H9 (cell line): ENCODE measurements around the gene ERC2. TPM values are rescaled to one million over a fixed set of nuclear protein-coding genes. Genes with fewer than 3 reads are reported as not detected.
A peak's percentile ranks its signal among the peaks of the same experiment; 100 is the strongest.

ENCODE experiments used
- DNase-seq: peaks from one replicate; pipeline ENCODE4 v3.0.0-alpha.2; 2017
- H2AFZ ChIP-seq: one replicate; pipeline ENCODE4 v1.6.1; 2013; ENCODE audit warnings: mild to moderate bottlenecking, low read length, control low read depth, moderate library complexity
- H2AK5ac ChIP-seq: 2 replicates; pipeline ENCODE4 v1.6.1; 2013; ENCODE audit warnings: low read length, control low read depth, mixed read lengths; ENCODE audit not compliant: insufficient read length
- H2BK120ac ChIP-seq: one replicate; pipeline ENCODE4 v1.6.1; 2013; ENCODE audit warnings: low read depth, mild to moderate bottlenecking, low read length, control low read depth, inconsistent platforms; ENCODE audit not compliant: poor library complexity, severe bottlenecking
- H2BK12ac ChIP-seq: 2 replicates; pipeline ENCODE4 v1.6.1; 2013; ENCODE audit warnings: low read length, control low read depth, mixed read lengths, low read depth; ENCODE audit not compliant: insufficient read length
- H2BK15ac ChIP-seq: 2 replicates; pipeline ENCODE4 v1.6.1; 2013; ENCODE audit warnings: low read depth, low read length, control low read depth
- H2BK20ac ChIP-seq: one replicate; pipeline ENCODE4 v1.6.1; 2013; ENCODE audit warnings: low read depth, mild to moderate bottlenecking, low read length, control low read depth, inconsistent platforms; ENCODE audit not compliant: poor library complexity, severe bottlenecking
- H2BK5ac ChIP-seq: 2 replicates; pipeline ENCODE4 v1.6.1; 2013; ENCODE audit warnings: low read length, control low read depth, mixed read lengths; ENCODE audit not compliant: insufficient read length
- H3K14ac ChIP-seq: 2 replicates; pipeline ENCODE4 v1.6.1; 2013; ENCODE audit warnings: low read length, control low read depth; ENCODE audit not compliant: insufficient read depth
- H3K18ac ChIP-seq: 2 replicates; pipeline ENCODE4 v1.6.1; 2013; ENCODE audit warnings: low read depth, mild to moderate bottlenecking, mixed read lengths, low read length, control low read depth; ENCODE audit not compliant: insufficient read length
- H3K23ac ChIP-seq: 2 replicates; pipeline ENCODE4 v1.6.1; 2013; ENCODE audit warnings: low read length, control low read depth, mixed read lengths, low read depth; ENCODE audit not compliant: insufficient read length
- H3K23me2 ChIP-seq: 2 replicates; pipeline ENCODE4 v1.6.1; 2013; ENCODE audit warnings: low read depth, mild to moderate bottlenecking, mixed read lengths, low read length, control low read depth; ENCODE audit not compliant: insufficient read length, poor library complexity, severe bottlenecking
- H3K27ac ChIP-seq: 2 replicates; pipeline ENCODE4 v1.5.1; 2013; ENCODE audit warnings: low read length, control low read depth, mixed read lengths, low read depth; ENCODE audit not compliant: insufficient read length
- H3K27me3 ChIP-seq: 2 replicates; pipeline ENCODE4 v1.6.1; 2013; ENCODE audit warnings: low read length, control low read depth, inconsistent platforms; ENCODE audit not compliant: insufficient read depth
- H3K4ac ChIP-seq: 2 replicates; pipeline ENCODE4 v1.6.1; 2013; ENCODE audit warnings: low read depth, mild to moderate bottlenecking, control low read depth, inconsistent platforms, low read length, moderate library complexity
- H3K4me1 ChIP-seq: 2 replicates; pipeline ENCODE4 v1.6.1; 2013; ENCODE audit warnings: low read length, control low read depth, inconsistent platforms; ENCODE audit not compliant: insufficient read depth
- H3K4me2 ChIP-seq: 2 replicates; pipeline ENCODE4 v1.6.1; 2013; ENCODE audit warnings: low read length, control low read depth, mixed read lengths; ENCODE audit not compliant: insufficient read length, insufficient read depth
- H3K56ac ChIP-seq: 2 replicates; pipeline ENCODE4 v1.6.1; 2013; ENCODE audit warnings: low read depth, mild to moderate bottlenecking, mixed read lengths, low read length, control low read depth; ENCODE audit not compliant: insufficient read length
- H3K79me1 ChIP-seq: 2 replicates; pipeline ENCODE4 v1.6.1; 2013; ENCODE audit warnings: low read depth, mild to moderate bottlenecking, moderate library complexity, low read length, control low read depth, inconsistent platforms; ENCODE audit not compliant: insufficient read depth, poor library complexity, severe bottlenecking
- H3K79me2 ChIP-seq: 2 replicates; pipeline ENCODE4 v1.6.1; 2013; ENCODE audit warnings: low read length, control low read depth, inconsistent platforms; ENCODE audit not compliant: insufficient read depth
- H3K9ac ChIP-seq: 2 replicates; pipeline ENCODE4 v1.6.1; 2013; ENCODE audit warnings: low read length, control low read depth, mixed read lengths; ENCODE audit not compliant: insufficient read length; ENCODE audit errors: extremely low read depth
- H3K9me3 ChIP-seq: one replicate; pipeline ENCODE4 v1.6.1; 2013; ENCODE audit warnings: low read depth, low read length, inconsistent platforms; ENCODE audit not compliant: control insufficient read depth
- H3T11ph ChIP-seq: one replicate; pipeline ENCODE4 v1.6.1; 2013; ENCODE audit warnings: mild to moderate bottlenecking, low read length, control low read depth, inconsistent platforms
- H4K20me1 ChIP-seq: one replicate; pipeline ENCODE4 v1.6.1; 2013; ENCODE audit not compliant: control insufficient read depth, insufficient read length, insufficient read depth
- H4K5ac ChIP-seq: 2 replicates; pipeline ENCODE4 v1.6.1; 2013; ENCODE audit warnings: low read depth, mild to moderate bottlenecking, mixed read lengths, low read length, control low read depth; ENCODE audit not compliant: insufficient read length
- H4K8ac ChIP-seq: replicated peaks from 2 replicates; pipeline ENCODE4 v1.6.1; 2013; ENCODE audit warnings: low read length, control low read depth, mixed read lengths, low read depth; ENCODE audit not compliant: insufficient read length
- H4K91ac ChIP-seq: 2 replicates; pipeline ENCODE4 v1.6.1; 2013; ENCODE audit warnings: low read depth, mild to moderate bottlenecking, moderate library complexity, mixed read lengths, low read length, control low read depth; ENCODE audit not compliant: insufficient read length
- H3K27ac Mint-ChIP-seq, 3 experiments: 2 replicates in 2 of 3; 3 replicates in 1 of 3; pipeline ENCODE4 v1.8.0; 2020 to 2021; ENCODE audit warnings: mixed read lengths in 3 of 3, mild to moderate bottlenecking in 1 of 3, moderate library complexity in 1 of 3
- H3K27me3 Mint-ChIP-seq: 2 replicates; pipeline ENCODE4 v1.8.0; 2021; ENCODE audit warnings: low read depth, mild to moderate bottlenecking, moderate library complexity, mixed read lengths
- H3K36me3 Mint-ChIP-seq, 3 experiments: 2 replicates in 2 of 3; 3 replicates in 1 of 3; pipeline ENCODE4 v1.8.0; 2020 to 2021; ENCODE audit warnings: low read depth in 3 of 3, mixed read lengths in 3 of 3; ENCODE audit not compliant: insufficient read depth in 1 of 3
- H3K4me1 Mint-ChIP-seq, 2 experiments: 2 replicates each; pipeline ENCODE4 v1.8.0; 2020; ENCODE audit warnings: mixed read lengths in 2 of 2
- H3K4me3 Mint-ChIP-seq, 2 experiments: 2 replicates in 1 of 2; 3 replicates in 1 of 2; pipeline ENCODE4 v1.8.0; 2020 to 2021; ENCODE audit warnings: mild to moderate bottlenecking in 2 of 2, mixed read lengths in 2 of 2, moderate library complexity in 1 of 2
- H3K9me3 Mint-ChIP-seq, 2 experiments: 2 replicates in 1 of 2; 3 replicates in 1 of 2; pipeline ENCODE4 v1.8.0; 2020; ENCODE audit warnings: mild to moderate bottlenecking in 2 of 2, mixed read lengths in 2 of 2, moderate library complexity in 1 of 2
- WGBS: extraction: QIAGEN DNeasy Blood & Tissue Kit; methylation state at CpG from one replicate; pipeline ENCODE4 v1.1.7; 2013; ENCODE audit warnings: missing lambda C conversion rate, low lambda C conversion rate, mixed read lengths; ENCODE audit not compliant: insufficient read length; ENCODE audit errors: extremely low coverage; 5-methylcytosine and 5-hydroxymethylcytosine counted together
- total RNA-seq: library from RNA; stranded (reverse); gene quantifications from 2 replicates; pipeline ENCODE4 v1.2.1, GENCODE V29; 2021
- TF ChIP-seq, protein P1 (sequence below): fragments of 200-600 bp; sonication (generic); conservative IDR thresholded peaks from 3 replicates; pipeline ENCODE4 v1.8.0; 2021; ENCODE audit warnings: antibody characterized with exemption, mild to moderate bottlenecking

Gene ERC2
- total RNA-seq, 1 experiment from 2014 or later: 15.4 TPM

DNA sequence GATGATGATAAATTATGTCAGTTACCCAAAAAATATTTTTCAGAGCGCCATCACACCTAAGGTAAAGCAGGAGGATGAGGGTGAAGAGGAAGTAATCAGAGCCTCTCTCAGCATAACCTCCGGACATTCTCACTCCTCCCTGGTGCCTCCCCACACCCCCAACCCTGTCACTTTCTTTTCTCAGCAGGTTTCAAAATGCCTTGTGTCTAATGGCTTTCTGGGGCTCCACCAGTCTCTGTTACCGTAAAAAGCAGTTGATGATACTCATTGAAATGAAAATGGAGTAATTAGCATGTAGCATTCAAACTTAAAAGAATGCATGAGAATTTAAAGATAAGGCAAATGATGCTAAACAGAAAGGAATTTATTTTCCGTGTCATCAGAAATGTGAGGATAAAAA, 180.0 kb downstream of the ERC2 start:
- no peaks in the 10 kb centered on the region for H3K23me2 ChIP-seq
- H3K27ac ChIP-seq: no peak overlapping the region
- peaks cover 3% of the 10 kb centered on the region for H3K9me3 ChIP-seq
- no peak overlapping the region for H3K4me2 ChIP-seq
- TF ChIP-seq, protein P1, sequence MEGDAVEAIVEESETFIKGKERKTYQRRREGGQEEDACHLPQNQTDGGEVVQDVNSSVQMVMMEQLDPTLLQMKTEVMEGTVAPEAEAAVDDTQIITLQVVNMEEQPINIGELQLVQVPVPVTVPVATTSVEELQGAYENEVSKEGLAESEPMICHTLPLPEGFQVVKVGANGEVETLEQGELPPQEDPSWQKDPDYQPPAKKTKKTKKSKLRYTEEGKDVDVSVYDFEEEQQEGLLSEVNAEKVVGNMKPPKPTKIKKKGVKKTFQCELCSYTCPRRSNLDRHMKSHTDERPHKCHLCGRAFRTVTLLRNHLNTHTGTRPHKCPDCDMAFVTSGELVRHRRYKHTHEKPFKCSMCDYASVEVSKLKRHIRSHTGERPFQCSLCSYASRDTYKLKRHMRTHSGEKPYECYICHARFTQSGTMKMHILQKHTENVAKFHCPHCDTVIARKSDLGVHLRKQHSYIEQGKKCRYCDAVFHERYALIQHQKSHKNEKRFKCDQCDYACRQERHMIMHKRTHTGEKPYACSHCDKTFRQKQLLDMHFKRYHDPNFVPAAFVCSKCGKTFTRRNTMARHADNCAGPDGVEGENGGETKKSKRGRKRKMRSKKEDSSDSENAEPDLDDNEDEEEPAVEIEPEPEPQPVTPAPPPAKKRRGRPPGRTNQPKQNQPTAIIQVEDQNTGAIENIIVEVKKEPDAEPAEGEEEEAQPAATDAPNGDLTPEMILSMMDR: no peak
- H3K9me3 Mint-ChIP-seq: peaks cover 6 to 8% of the 10 kb centered on the region in 2 experiments; a peak in 4 of 5 replicates
- H2AK5ac ChIP-seq: no peak overlapping the region
- H2BK12ac ChIP-seq: no peak overlapping the region
- H3K14ac ChIP-seq: no peak overlapping the region
- no peak overlapping the region for H4K5ac ChIP-seq
- H3K79me2 ChIP-seq: no peaks in the 10 kb centered on the region
- H3K27me3 ChIP-seq: no peaks in the 10 kb centered on the region
- no peak overlapping the region for H2BK120ac ChIP-seq
- H3K4ac ChIP-seq: no peak overlapping the region
- H3K18ac ChIP-seq: no peak overlapping the region
- peak overlapping the region in 1 of 3 experiments; percentile 84; a peak in 2 of 7 replicates for H3K27ac Mint-ChIP-seq
- WGBS: no CpG with 5 or more reads among the region's 4 CpGs
- DNase-seq: no peak
- H4K20me1 ChIP-seq: no peaks in the 10 kb centered on the region
- no peak overlapping the region for H4K91ac ChIP-seq
- no peak overlapping the region for H2AFZ ChIP-seq
- no peak overlapping the region for H3K4me3 Mint-ChIP-seq
- no peaks in the 10 kb centered on the region for H3K27me3 Mint-ChIP-seq
- no peak overlapping the region for H3K23ac ChIP-seq
- H3K36me3 Mint-ChIP-seq: peaks cover 0 to 16% (median 11%) of the 10 kb centered on the region in 3 experiments; a peak in 6 of 7 replicates
- no peak overlapping the region for H2BK20ac ChIP-seq
- no peak overlapping the region for H3K56ac ChIP-seq
- H3K79me1 ChIP-seq: no peaks in the 10 kb centered on the region
- no peak overlapping the region for H2BK15ac ChIP-seq
- H3K9ac ChIP-seq: no peak overlapping the region
- peaks cover 66 to 67% of the 10 kb centered on the region in 2 experiments for H3K4me1 Mint-ChIP-seq
- H2BK5ac ChIP-seq: no peak overlapping the region
- H3K4me1 ChIP-seq: peaks cover 5% of the 10 kb centered on the region; the same call in 1 of the 2 replicates
- H3T11ph ChIP-seq: no peak overlapping the region
- H4K8ac ChIP-seq: no peak overlapping the region
